ENCODE data around the gene ZBTB22.

ZBTB22 gene

DNA sequence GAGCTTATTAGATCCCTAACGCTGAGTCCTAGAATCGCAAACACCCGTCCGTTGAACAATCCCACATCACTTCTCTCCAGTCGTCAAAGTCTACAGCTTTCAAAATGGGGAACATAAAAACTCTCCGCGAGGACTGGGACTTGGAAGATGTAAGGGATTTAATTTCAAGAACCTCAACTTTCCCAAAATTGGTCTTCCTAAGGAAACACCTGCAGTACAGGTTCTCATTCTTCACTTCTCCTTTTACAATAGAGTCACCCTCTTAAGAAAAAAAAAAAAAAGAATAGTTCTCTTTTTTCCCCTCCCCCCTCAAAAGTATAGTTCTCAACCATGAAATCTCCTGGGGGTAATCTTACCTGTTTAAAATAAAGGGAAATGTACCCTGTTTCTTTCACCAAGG is 6.6 kb upstream of the ZBTB22 start:
- DNase-seq (ENCODE audit: low spot score), result no peak

DNA sequence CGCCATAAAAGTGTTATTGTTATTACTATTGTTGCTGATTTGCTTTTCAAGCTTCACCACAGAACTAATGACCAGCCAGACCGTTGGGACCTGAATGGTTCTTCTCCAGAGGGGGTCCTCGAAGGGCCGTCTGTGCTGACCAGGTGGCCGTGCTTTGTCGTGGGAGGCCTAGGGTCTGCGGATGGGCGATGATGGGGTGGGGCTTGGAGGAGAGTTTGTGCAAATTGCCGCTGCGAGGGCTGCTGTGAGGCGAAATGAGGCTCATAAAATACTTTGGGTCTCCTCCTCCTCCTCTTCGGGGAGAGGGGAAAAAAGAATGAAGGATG is 6.0 kb upstream of the ZBTB22 start:
- DNase-seq (ENCODE audit: low spot score), result no peak

DNA sequence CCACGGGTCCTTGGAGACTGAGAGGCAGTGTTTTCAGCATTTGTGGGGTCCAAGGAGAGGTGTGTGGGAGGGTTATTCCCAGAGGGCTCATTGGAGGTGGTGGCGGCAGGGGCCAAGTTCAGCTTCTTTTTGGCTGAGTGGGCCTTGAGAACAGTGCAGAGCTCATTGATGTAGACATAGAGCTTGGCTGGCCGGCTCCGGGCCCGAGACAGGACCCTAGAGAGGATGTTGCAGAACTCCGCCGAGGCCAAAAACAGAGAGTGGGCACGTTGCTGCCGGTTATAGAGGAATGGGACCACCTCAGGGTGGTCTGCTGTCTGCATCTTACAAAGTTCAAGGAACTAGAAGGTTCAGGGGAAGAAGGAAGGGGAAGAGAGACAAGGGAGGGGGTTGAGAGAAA is 3.7 kb upstream of the ZBTB22 start:
- no peak for DNase-seq (ENCODE audit: low spot score)

DNA sequence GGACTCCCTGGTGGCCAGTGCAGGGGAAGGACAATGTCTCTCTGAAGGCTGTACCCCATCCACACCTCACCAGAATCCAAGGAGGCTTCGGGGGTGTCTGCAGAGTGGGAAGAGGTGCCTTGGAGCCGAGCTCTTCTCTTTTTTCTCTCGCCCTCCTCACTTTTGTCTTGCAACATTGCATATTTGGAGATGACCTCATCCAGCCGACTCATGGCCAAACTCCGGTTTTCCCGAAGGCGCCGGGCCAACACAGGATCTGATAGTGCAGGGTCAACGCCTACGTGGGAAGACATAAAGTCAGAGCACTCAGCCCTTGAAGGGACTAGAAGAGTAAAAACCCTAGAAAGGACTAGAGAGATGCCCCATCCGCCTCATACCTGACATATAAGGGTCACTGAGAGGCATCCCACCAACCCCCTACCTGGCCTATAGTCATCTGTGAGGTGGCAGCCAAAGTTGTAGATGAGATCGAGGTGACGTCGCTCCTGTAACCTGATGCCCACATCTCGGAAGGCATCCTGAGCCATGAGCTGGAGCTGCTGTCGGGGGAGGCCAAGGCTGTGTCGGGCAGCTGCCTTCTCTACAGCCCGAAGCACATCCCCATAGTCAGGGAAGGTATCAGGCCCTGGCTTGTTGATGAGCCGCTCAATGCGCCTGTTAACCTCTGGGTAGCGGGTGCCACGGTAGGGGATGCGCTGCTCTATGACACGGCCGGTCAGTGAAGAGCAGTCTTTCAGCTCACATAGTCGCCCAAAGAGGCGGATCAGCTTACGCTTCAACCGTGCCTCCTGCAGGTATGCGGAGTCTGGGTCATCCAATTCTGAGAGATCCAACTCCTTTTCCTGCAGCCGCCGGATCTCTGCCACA is 3.0 kb upstream of the ZBTB22 start:
- DNase-seq (ENCODE audit: low spot score), result no peak

DNA sequence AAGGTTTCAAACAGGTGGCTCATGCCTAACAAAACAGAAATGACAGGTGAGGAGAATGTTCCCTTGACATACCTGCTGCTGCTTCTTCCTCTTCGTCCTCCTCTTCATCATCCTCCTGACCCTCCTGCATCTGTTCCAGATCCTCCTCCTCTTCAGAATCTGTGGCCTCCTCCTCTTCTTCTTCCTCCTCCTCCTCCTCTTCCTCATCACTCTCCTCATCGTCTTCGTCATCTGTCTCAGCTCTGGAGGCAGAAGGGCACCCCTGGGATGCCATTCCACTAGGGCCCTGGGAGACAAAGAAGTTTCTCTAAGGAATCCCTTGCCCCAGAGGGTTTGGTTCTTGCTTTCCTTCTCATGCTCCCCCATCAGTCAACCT is 2.4 kb upstream of the ZBTB22 start:
- no peak for DNase-seq (ENCODE audit: low spot score)

DNA sequence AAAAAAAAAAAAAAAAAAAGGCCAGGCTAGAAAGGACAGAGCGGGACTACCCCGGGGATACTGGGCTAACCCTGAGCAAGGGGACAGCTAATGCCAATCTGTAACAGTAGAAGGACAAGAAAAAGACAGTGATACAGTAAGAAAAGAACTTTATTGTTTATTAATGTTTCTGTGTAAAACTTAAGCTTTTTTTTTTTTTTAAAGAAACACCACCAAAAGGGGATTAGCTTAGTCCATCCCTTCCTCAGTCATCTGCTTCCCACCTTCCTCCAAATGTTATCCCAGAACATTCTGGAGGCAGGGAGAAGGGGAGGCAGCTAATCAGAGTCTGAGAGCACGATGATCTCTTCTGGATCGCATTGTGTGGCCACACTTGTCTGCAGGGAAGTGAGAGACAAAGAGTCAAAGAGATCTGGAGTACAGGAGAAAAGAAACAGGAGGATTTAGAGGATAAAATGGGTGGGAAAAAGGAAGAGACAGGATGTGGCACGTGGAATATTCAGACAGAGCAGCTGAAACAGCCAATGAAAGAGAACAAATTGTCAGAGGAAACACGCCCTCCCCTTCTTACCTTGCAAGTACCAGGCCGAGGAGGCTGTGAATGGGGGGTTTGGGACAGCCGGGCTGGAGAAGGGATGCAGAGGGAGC is 1.0 kb upstream of the ZBTB22 start:
- peak; percentile 28 for DNase-seq (ENCODE audit: low spot score)

DNA sequence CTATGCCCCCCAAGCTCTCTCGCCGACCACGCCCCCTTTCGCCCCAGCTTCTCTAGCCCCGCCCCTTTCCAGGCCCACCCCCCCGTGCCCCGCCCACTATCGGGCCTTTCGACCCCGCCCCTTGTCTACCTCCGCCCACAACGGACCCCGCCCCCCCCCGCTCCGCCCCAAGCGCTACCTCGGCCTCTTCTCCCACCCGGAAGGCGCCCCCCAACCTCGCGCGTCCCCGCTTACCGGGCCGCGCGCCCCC is 200 bp downstream of the ZBTB22 start:
- DNase-seq (ENCODE audit: low spot score), result no peak

- no peak for DNase-seq (ENCODE audit: low spot score)
These were observed 733 bp downstream of the ZBTB22 start for GRCh38 chr6:33316603-33317418.

- DNase-seq (ENCODE audit: low spot score), result no peak
These were observed 1.5 kb downstream of the ZBTB22 start for GRCh38 chr6:33315793-33316602.

- DNase-seq (ENCODE audit: low spot score), result peak; percentile 35
These were observed 2.4 kb downstream of the ZBTB22 start for GRCh38 chr6:33314943-33315792.

- DNase-seq (ENCODE audit: low spot score), result peak; percentile 70
These were observed 3.0 kb downstream of the ZBTB22 start for GRCh38 chr6:33314515-33314942.

DNA sequence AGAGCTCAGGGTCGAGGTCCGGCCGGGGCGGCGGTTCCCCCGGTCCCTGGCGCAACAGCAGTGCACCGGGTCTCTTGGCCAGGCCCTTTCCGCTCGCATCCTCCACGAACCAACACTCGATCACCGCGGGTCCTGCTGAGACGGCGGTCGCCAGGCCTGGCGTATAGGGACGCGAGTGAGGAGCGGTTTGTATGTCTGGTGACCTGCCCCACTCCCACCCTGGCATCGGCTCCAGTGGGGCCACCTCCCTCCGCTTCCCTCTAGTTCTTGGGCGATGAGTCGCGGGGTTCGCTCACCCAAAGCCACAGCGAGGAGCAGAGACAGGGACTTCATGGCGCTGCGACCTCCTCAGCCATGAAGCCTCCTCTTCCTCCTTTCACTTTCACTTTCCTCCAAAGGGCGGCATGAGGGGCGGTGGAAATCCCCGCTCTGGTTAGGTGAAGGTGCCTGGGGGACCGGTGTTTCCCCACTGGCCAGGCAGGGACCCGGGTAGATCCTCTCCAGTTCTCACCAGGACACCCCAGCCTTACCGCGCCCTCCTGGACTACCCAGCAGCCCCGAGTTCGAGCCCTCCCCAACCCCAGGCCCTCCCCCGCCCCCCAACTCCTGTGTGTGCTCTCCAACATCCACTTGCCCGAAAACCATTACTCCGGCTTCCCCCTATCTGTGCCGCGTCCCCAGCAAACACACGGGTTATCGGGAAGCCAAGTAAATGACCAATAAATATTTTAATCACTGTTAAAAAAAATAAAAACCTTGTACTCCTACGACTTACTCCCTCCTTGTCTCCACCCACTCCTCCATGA is 3.6 kb downstream of the ZBTB22 start, which contains the start of gene TAPBP:
Gene TAPBP, minus strand, starts transcription at position 370 of the 806 bp plus-strand sequence. Its CDS starts 37 bp downstream, at position 333.
- peak; percentile 58 for DNase-seq (ENCODE audit: low spot score)

DNA sequence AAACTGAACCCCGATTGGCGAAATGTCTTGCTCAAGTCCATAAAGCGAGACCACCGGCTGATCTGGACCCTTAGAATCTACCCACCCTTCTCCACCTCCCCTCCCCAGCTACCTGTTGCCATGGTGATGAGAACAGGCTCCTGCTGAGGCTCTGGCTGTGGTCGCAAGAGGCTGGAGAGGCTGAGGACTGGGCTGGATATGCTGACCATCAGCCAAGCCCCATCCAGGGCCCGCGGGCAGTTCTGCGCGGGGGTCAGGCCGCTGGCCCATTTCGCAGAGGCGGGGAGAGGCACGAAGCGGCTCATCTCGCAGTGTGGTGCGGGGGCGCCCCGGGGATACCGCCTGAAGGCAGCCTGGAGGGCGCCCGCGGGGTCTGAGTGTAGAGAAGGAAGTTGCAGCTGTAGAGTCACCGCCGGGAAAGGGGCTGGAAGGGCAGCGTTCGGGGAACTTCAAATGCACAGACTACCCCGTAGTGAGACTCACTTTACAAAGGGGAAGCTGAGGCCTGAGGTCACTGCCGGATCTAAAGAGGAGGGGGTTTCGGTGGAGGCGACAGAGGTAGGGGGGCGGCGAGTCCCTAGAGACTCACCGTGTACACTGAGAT is 4.3 kb downstream of the ZBTB22 start:
- DNase-seq (ENCODE audit: low spot score), result peak; percentile 32

- peak; percentile 97 for DNase-seq (ENCODE audit: low spot score)
These were observed 5.0 kb downstream of the ZBTB22 start for GRCh38 chr6:33312361-33313104.

DNA sequence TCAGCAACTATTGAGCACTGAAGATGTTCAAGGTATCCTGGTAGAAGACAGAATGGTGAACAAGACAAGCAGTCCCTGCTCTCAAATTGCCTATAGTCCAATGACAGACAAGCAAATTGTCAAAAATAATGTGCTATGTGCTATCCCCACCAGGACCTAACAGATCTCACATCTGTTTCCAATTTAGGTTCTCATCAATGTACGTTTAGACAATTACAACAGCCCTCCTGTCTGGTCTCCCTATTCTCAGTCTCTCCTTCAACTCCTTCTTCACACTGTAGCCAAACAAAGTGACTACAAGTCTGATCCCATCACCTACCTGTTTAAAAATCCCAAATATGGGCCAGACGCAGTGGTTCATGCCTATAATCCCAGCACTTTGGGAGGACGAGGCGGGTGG is 11.2 kb downstream of the ZBTB22 start:
- DNase-seq (ENCODE audit: low spot score), result no peak

DNA sequence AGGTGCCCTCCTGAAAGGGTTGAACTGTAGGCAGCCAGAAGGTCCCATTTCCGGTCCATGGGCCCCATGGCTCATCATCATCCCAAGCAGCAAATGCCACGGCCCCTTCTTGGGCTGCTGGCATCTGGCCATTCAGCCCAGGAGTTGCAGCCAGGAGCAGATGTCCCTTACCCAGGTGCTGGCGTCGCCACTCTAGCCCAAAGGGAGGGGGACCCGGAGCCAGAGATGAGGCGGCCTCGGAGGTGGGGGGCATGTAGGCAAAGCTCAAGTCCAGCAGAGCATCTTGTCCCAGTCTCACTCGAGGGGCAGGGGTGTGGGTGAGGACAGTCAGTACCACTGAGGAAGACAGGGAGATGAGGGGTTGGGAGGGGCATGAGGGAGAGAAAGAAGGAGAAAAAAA is 12.5 kb downstream of the ZBTB22 start:
- no peak for DNase-seq (ENCODE audit: low spot score)

GRCh38 chr6:33304216-33304615 is 13.3 kb downstream of the ZBTB22 start:
- DNase-seq (ENCODE audit: low spot score), result no peak

GRCh38 chr6:33301877-33302276 is 15.7 kb downstream of the ZBTB22 start:
- no peak for DNase-seq (ENCODE audit: low spot score)

All from cerebellar cortex (tissue), 1 donor.